Measurements from ENCODE around the gene SCARF2. TPM values are rescaled to one million over a fixed set of nuclear protein-coding genes. Genes with fewer than 3 reads are reported as not detected.
"Not testable (repeated sequence)": the region's sequence is repeated elsewhere in the genome, so short reads cannot be mapped to it uniquely, and the experiment has no call there.

Gene SCARF2
- total RNA-seq, 1 donor from 2014 or later: 23.4 TPM

DNA sequence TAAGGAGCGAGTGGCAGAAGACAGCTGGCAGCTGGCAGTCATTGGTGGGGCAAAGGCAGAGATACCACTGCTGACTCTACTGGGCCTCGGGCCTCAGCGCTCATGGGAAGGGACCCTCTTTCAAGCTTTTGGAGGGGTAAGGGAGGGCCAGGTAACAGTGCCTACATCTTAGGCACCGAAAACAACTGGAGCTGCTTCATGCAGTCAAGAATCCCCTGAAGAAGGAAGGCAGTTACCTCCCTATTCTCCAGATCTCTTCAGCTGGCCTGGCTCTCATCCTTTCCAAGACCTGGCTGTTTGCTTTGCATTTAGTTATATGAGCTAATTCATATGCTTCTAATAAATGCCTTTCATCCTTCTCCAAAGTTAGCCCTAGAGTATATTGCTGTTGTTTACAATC lies 59.5 kb downstream of the SCARF2 start:
- Mint-ChIP-seq H3K27me3 (ENCODE audit: low read depth) (peaks cover 13% of the 10 kb centered on the region), H3K36me3 (ENCODE audit: low read depth) (no peaks in the 10 kb centered on the region), H3K4me3 (no peak overlapping the region), H3K9me3 (peaks cover 2% of the 10 kb centered on the region), H3K4me1 (peaks cover 8% of the 10 kb centered on the region), H3K27ac (ENCODE audit: unreplicated experiment) (no peak overlapping the region)
- TF ChIP-seq, protein P1, sequence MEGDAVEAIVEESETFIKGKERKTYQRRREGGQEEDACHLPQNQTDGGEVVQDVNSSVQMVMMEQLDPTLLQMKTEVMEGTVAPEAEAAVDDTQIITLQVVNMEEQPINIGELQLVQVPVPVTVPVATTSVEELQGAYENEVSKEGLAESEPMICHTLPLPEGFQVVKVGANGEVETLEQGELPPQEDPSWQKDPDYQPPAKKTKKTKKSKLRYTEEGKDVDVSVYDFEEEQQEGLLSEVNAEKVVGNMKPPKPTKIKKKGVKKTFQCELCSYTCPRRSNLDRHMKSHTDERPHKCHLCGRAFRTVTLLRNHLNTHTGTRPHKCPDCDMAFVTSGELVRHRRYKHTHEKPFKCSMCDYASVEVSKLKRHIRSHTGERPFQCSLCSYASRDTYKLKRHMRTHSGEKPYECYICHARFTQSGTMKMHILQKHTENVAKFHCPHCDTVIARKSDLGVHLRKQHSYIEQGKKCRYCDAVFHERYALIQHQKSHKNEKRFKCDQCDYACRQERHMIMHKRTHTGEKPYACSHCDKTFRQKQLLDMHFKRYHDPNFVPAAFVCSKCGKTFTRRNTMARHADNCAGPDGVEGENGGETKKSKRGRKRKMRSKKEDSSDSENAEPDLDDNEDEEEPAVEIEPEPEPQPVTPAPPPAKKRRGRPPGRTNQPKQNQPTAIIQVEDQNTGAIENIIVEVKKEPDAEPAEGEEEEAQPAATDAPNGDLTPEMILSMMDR (conservative IDR thresholded peaks at IDR 0.05): no peak
- DNase-seq (ENCODE audit: low read depth, low spot score): no peak

DNA sequence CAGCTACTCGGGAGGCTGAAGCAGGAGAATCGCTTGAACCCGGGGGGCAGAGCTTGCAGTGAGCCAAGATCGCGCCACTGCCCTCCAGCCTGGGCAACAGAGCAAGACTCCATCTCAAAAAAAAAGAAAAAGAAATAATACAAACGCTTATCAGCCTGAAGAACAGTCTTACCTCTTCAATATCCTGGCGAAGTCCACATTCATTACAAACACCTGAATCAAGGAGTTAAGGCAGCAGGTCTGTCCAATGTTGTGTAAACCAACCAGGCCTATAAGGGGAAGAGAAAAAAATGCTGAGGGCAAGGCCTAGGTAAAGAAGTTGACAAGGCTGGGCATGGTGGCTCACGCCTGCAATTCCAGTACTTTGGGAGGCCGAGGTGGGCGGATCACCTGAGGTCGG lies 60.6 kb downstream of the SCARF2 start:
- not testable (repeated sequence) for DNase-seq (ENCODE audit: low read depth, low spot score); H3K27ac Mint-ChIP-seq (ENCODE audit: unreplicated experiment); H3K9me3 Mint-ChIP-seq; H3K4me3 Mint-ChIP-seq; H3K27me3 Mint-ChIP-seq (ENCODE audit: low read depth); H3K4me1 Mint-ChIP-seq; H3K36me3 Mint-ChIP-seq (ENCODE audit: low read depth)

DNA sequence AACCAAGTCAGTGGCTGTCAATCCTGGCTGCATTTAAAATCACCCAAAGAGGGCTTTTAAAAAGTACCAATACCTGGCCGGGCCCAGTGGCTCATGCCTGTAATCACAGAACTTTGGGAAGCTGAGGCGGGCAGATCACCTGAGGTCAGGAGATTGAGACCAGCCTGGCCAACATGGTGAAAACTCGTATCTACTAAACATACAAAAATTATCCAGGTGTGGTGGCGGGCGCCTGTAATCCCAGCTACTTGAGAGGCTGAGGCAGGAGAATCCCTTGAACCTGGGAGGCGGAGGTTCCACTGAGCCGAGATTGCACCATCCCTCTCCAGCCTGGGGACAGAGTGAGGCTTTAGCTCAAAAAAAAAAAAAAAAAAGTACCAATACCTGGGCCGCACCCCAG lies 61.3 kb downstream of the SCARF2 start:
- H3K4me1 Mint-ChIP-seq; DNase-seq (ENCODE audit: low read depth, low spot score); H3K9me3 Mint-ChIP-seq; H3K4me3 Mint-ChIP-seq; H3K36me3 Mint-ChIP-seq (ENCODE audit: low read depth); H3K27me3 Mint-ChIP-seq (ENCODE audit: low read depth); H3K27ac Mint-ChIP-seq (ENCODE audit: unreplicated experiment): not testable (repeated sequence)

Other genes starting within 250 kb of the SCARF2 start
- 17.9 and 19.0 TPM in 2 replicates for gene RTN4R, start 169.5 kb downstream of the SCARF2 start, total RNA-seq
- gene DGCR6L, start 117.8 kb downstream of the SCARF2 start, total RNA-seq: 52.1 and 58.7 TPM in 2 replicates
- gene ZNF74, start 43.7 kb downstream of the SCARF2 start, total RNA-seq: 54.2 and 55.1 TPM in 2 replicates
- gene KLHL22, start 58.0 kb upstream of the SCARF2 start, total RNA-seq: 42.5 and 48.9 TPM in 2 replicates
- 78.6 and 84.5 TPM in 2 replicates for gene MED15, start 69.8 kb upstream of the SCARF2 start, total RNA-seq

Data from neural crest cell (in vitro differentiated cells).